Measurements from ENCODE around the gene PABPN1L. TPM values are rescaled to one million over a fixed set of nuclear protein-coding genes. Genes with fewer than 3 reads are reported as not detected.

Gene PABPN1L
- total and polyA plus RNA-seq, 2 of the 13 experiments (the other 11 are each of a cell fraction or from before 2014, with no cell fraction given): not detected

GRCh38 chr16:88843256-88843655, 23.2 kb downstream of the PABPN1L start:
- Histone ChIP-seq H4K20me1 (ENCODE audit: insufficient read depth, low read length) (no peaks in the 10 kb centered on the region), H3K4me3 (replicated peaks in 1 of 3; ENCODE audit: insufficient read depth in 1 of 3, low read depth in 2 of 3, low read length in 3 of 3) (no peak overlapping the region), H3K4me2 (ENCODE audit: low read depth, low read length) (no peak overlapping the region), H3K4me1 (ENCODE audit: insufficient read depth, low read length) (no peaks in the 10 kb centered on the region), H2AFZ (ENCODE audit: low read length) (no peak overlapping the region), H3K9me3 (ENCODE audit: low read length) (no peaks in the 10 kb centered on the region), H3K9ac (ENCODE audit: insufficient read depth, low read depth, low read length) (no peak overlapping the region), H3K79me2 (ENCODE audit: insufficient read depth, low read length) (no peaks in the 10 kb centered on the region), H3K27me3 (ENCODE audit: control insufficient read depth in 1 of 2, insufficient read depth in 2 of 2, low read length in 2 of 2) (no peaks in the 10 kb centered on the region), H3K36me3 (replicated peaks in 1 of 2; ENCODE audit: control insufficient read depth in 1 of 2, insufficient read depth in 2 of 2, low read length in 2 of 2) (no peaks in the 10 kb centered on the region; a peak in 1 of 5 replicates), H3K27ac (ENCODE audit: extremely low read length, insufficient read depth, low read length) (no peak overlapping the region)
- no peak for ATAC-seq
- ChIA-PET CTCF (ENCODE audit: low intra/inter-chr PET ratio, low total read pairs) (no interaction called here), POLR2A (no interaction called here)
- TF ChIP-seq ZMAT3 (CRISPR knock-in tag; conservative IDR thresholded peaks at IDR 0.05) (no peak), ZBTB10 (CRISPR knock-in tag; IDR thresholded peaks at IDR 0.05; ENCODE audit: borderline replicate concordance) (no peak), ZFP82 (CRISPR knock-in tag; IDR thresholded peaks at IDR 0.05; ENCODE audit: borderline replicate concordance) (no peak), FOXK2 (IDR thresholded peaks at IDR 0.05) (no peak), ZNF839 (CRISPR knock-in tag; IDR thresholded peaks at IDR 0.05; ENCODE audit: borderline replicate concordance) (no peak), SMAD9 (CRISPR knock-in tag; IDR thresholded peaks at IDR 0.05) (no peak), MEF2D (CRISPR knock-in tag; IDR thresholded peaks at IDR 0.05) (no peak), ZNF362 (CRISPR knock-in tag; IDR thresholded peaks at IDR 0.05; ENCODE audit: borderline replicate concordance) (no peak), ZNF749 (CRISPR knock-in tag; IDR thresholded peaks at IDR 0.05; ENCODE audit: borderline replicate concordance) (no peak), FIP1L1 (IDR thresholded peaks at IDR 0.05; ENCODE audit: borderline replicate concordance, insufficient read depth, low read depth, low read length) (no peak), ETV6 (CRISPR knock-in tag; conservative IDR thresholded peaks at IDR 0.05) (no peak), ZNF691 (CRISPR knock-in tag; IDR thresholded peaks at IDR 0.05; ENCODE audit: borderline replicate concordance, low read depth) (no peak), ZNF646 (CRISPR knock-in tag; IDR thresholded peaks at IDR 0.05) (no peak)
- no peak for DNase-seq (ENCODE audit: low spot score)
- WGBS (ENCODE audit: low lambda C conversion rate): 92% methylated on average over 17 of the region's 20 CpGs
- FAIRE-seq: no peak
- intact Hi-C loops (cut with micrococcal nuclease; ENCODE audit: unreplicated experiment): no loop called here
- in situ Hi-C loops (cut with HindIII; ENCODE audit: extremely low pct_ligation_motif_present, low pct_unique_long_range_greater_than_20kb): no loop called here
- BruUV-seq (replicated peaks): no TSS peak

Data from HepG2 (cell line).